Upper lobe of left lung (tissue), 4 donors: ENCODE measurements around the gene FAM131B.

ENCODE experiments used
- CTCF ChIP-seq, 6 experiments: fragments of 450-650 bp in 4 of 6; fragments of 200-600 bp in 2 of 6; sonication (generic) in 2 of 6; IDR thresholded peaks; one replicate each; pipeline ENCODE4 v1.5.1; 2016 to 2019; ENCODE audit warnings: antibody characterized with exemption in 6 of 6
- POLR2AphosphoS5 ChIP-seq, 2 donors: sonication (generic); formaldehyde crosslinking; IDR thresholded peaks; one replicate each; pipeline ENCODE4 v1.5.1; 2017; ENCODE audit warnings: antibody characterized with exemption in 2 of 2

- no peak for TF ChIP-seq POLR2AphosphoS5 (IDR thresholded peaks at IDR 0.05)
- no peak for TF ChIP-seq CTCF (IDR thresholded peaks at IDR 0.05)
These were observed 12.0 kb upstream of the FAM131B start for GRCh38 chr7:143374561-143374960.
